RKO (cell line): Measurements from ENCODE around the gene GPR150.
A peak's percentile ranks its signal among the peaks of the same experiment; 100 is the strongest.

Experiments used
- DNase-seq: peaks from one replicate; pipeline ENCODE4 v3.0.0-alpha.2; 2016; ENCODE audit warnings: low spot score

GPR150 gene

GRCh38 chr5:95620030-95620869 lies at the start of gene GPR150:
TSS of gene GPR150 (plus strand) at chr5:95620087. CDS start at chr5:95620276, 189 bp downstream.
- no peak for DNase-seq

- no peak for DNase-seq
Measured at GRCh38 chr5:95572016-95572415, 47.9 kb upstream of the GPR150 start.

- no peak for DNase-seq
Measured at GRCh38 chr5:95581576-95581975, 38.3 kb upstream of the GPR150 start.

GRCh38 chr5:95583992-95584391 lies 35.9 kb upstream of the GPR150 start:
- no peak for DNase-seq

GRCh38 chr5:95590880-95591279 lies 29.0 kb upstream of the GPR150 start:
- DNase-seq, result no peak

- DNase-seq, result peak; percentile 85
Measured at GRCh38 chr5:95591490-95591901, 28.4 kb upstream of the GPR150 start.

GRCh38 chr5:95595289-95595931 lies 24.5 kb upstream of the GPR150 start:
- no peak for DNase-seq

GRCh38 chr5:95599252-95599651 lies 20.6 kb upstream of the GPR150 start:
- no peak for DNase-seq

GRCh38 chr5:95600557-95600956 lies 19.3 kb upstream of the GPR150 start:
- no peak for DNase-seq

GRCh38 chr5:95605786-95606185 lies 14.1 kb upstream of the GPR150 start:
- DNase-seq, result no peak

GRCh38 chr5:95606419-95606818 lies 13.5 kb upstream of the GPR150 start:
- no peak for DNase-seq

- no peak for DNase-seq
Measured at GRCh38 chr5:95609711-95610110, 10.2 kb upstream of the GPR150 start.

GRCh38 chr5:95610546-95610945 lies 9.3 kb upstream of the GPR150 start:
- DNase-seq, result no peak

- DNase-seq, result no peak
Measured at GRCh38 chr5:95611396-95611795, 8.5 kb upstream of the GPR150 start.

GRCh38 chr5:95613514-95613913 lies 6.4 kb upstream of the GPR150 start:
- DNase-seq, result no peak

GRCh38 chr5:95615164-95615467 lies 4.8 kb upstream of the GPR150 start:
- DNase-seq, result no peak

- DNase-seq, result no peak
Measured at GRCh38 chr5:95617057-95617456, 2.8 kb upstream of the GPR150 start.

GRCh38 chr5:95619096-95619495 lies 791 bp upstream of the GPR150 start:
- DNase-seq, result no peak

GRCh38 chr5:95619514-95620029 lies 315 bp upstream of the GPR150 start:
- no peak for DNase-seq

GRCh38 chr5:95620870-95621838 lies 1.3 kb downstream of the GPR150 start:
- no peak for DNase-seq

GRCh38 chr5:95621839-95622629 lies 2.1 kb downstream of the GPR150 start:
- DNase-seq, result no peak
